ENCODE results near the gene OTX1. TPM values are rescaled to one million over a fixed set of nuclear protein-coding genes. Genes with fewer than 3 reads are reported as not detected.

Gene OTX1
- total RNA-seq, 4 donors from 2014 or later, result 0.85 to 2.6 TPM; not detected in 2

GRCh38 chr2:63055226-63056106, 4.8 kb downstream of the OTX1 start:
- no peak for TF ChIP-seq POLR2A (IDR thresholded peaks at IDR 0.05)
- TF ChIP-seq CTCF (IDR thresholded peaks at IDR 0.05), result no peak
- peaks cover 21 to 100% (median 51%) of the 10 kb centered on the region in 4 donors for H3K27me3 ChIP-seq
- DNase-seq, result no peak
- H3K36me3 ChIP-seq, result no peaks in the 10 kb centered on the region
- H3K4me1 ChIP-seq, result peaks cover 32 to 90% (median 48%) of the 10 kb centered on the region in 3 donors
- WGBS, 2 donors, result 24 to 59% methylated on average over 11 to 36 of the region's 63 CpGs
- H3K9me3 ChIP-seq, result no peaks in the 10 kb centered on the region
- intact Hi-C loops (cut with DNase I), result no loop called here
- no peak overlapping the region for H3K27ac ChIP-seq
- H3K4me3 ChIP-seq, result peak overlapping the region in 3 of 4 donors; percentile 22 to 44 (median 25)

GRCh38 chr2:63056107-63057050, 5.7 kb downstream of the OTX1 start:
- H3K27ac ChIP-seq, result no peak overlapping the region
- peaks cover 30 to 81% (median 46%) of the 10 kb centered on the region in 3 donors for H3K4me1 ChIP-seq
- no peaks in the 10 kb centered on the region for H3K36me3 ChIP-seq
- no peaks in the 10 kb centered on the region for H3K9me3 ChIP-seq
- intact Hi-C loops (cut with DNase I), result no loop called here
- 34 to 49% methylated on average over 39 to 47 of the region's 49 CpGs for WGBS, 2 donors
- TF ChIP-seq POLR2A (IDR thresholded peaks at IDR 0.05) (no peak), CTCF (IDR thresholded peaks at IDR 0.05) (no peak)
- peaks cover 21 to 100% (median 52%) of the 10 kb centered on the region in 4 donors for H3K27me3 ChIP-seq
- peak overlapping the region in 2 of 4 donors; percentile 25 to 44 for H3K4me3 ChIP-seq
- DNase-seq, result no peak

GRCh38 chr2:63057249-63058143, 6.9 kb downstream of the OTX1 start:
- 31 to 35% methylated on average over 31 to 33 of the region's 35 CpGs for WGBS, 2 donors
- H3K4me1 ChIP-seq, result peaks cover 28 to 74% (median 46%) of the 10 kb centered on the region in 3 donors
- peaks cover 21 to 100% (median 55%) of the 10 kb centered on the region in 4 donors for H3K27me3 ChIP-seq
- peak overlapping the region in 1 of 4 donors; percentile 49 for H3K4me3 ChIP-seq
- intact Hi-C loops (cut with DNase I), result no loop called here
- H3K27ac ChIP-seq, result no peak overlapping the region
- TF ChIP-seq CTCF (IDR thresholded peaks at IDR 0.05), result no peak
- TF ChIP-seq POLR2A (IDR thresholded peaks at IDR 0.05), result no peak
- no peaks in the 10 kb centered on the region for H3K36me3 ChIP-seq
- DNase-seq, result no peak
- no peaks in the 10 kb centered on the region for H3K9me3 ChIP-seq

GRCh38 chr2:63058144-63058920, 7.7 kb downstream of the OTX1 start:
- Histone ChIP-seq H3K27me3 (peaks cover 21 to 100% (median 57%) of the 10 kb centered on the region in 4 donors), H3K9me3 (no peaks in the 10 kb centered on the region), H3K4me1 (peaks cover 28 to 71% (median 46%) of the 10 kb centered on the region in 3 donors), H3K27ac (no peak overlapping the region), H3K36me3 (no peaks in the 10 kb centered on the region), H3K4me3 (peak overlapping the region in 2 of 4 donors; percentile 32 to 49)
- TF ChIP-seq POLR2A (IDR thresholded peaks at IDR 0.05), result no peak
- no peak for DNase-seq
- WGBS, 2 donors, result 11 to 19% methylated on average over 18 to 19 of the region's 35 CpGs
- intact Hi-C loops (cut with DNase I), result no loop called here
